ENCODE measurements around the gene RAB13.
A peak's percentile ranks its signal among the peaks of the same experiment; 100 is the strongest.
"Not testable (repeated sequence)": the region's sequence is repeated elsewhere in the genome, so short reads cannot be mapped to it uniquely, and the experiment has no call there.

RAB13 gene

DNA sequence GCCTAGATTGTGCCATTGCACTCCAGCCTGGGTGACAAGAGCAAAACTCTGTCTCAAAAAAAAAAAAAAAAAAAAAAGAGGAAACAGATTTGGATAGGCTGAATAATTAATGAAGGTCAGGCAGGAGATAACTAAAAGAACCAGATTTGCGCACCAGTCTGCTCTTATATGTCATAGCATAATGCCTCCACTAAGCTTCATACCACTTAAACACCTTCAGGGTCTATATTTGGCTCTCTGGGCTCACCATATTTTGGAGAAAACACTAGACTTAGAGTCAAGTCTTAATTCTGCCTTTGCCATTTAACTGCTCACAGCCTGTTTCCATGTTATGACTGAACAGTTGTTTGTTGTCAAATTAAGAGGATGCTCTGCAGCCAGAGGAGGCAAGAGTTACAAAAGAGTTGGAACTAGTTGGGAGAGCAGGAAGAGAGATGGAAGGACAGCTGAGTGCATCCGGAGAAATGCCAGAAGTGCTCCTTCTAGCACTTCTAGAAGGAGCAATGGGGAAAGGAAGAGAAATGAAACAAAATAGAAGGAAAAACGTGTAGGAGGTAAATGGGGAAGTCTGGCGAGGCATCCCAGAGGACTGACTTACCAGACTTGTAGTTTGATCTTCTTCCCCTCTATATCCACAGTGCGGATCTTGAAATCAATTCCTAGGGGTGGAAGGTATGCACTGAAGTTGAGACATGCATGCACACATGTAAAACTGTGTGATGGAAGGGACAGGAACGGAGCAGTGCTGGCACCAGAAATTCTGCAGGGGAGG is 1.8 kb downstream of the RAB13 start:
- no peaks in the 10 kb centered on the region for H3K27me3 Mint-ChIP-seq (ENCODE audit: low read depth, poor library complexity)
- TF ChIP-seq, protein P1, sequence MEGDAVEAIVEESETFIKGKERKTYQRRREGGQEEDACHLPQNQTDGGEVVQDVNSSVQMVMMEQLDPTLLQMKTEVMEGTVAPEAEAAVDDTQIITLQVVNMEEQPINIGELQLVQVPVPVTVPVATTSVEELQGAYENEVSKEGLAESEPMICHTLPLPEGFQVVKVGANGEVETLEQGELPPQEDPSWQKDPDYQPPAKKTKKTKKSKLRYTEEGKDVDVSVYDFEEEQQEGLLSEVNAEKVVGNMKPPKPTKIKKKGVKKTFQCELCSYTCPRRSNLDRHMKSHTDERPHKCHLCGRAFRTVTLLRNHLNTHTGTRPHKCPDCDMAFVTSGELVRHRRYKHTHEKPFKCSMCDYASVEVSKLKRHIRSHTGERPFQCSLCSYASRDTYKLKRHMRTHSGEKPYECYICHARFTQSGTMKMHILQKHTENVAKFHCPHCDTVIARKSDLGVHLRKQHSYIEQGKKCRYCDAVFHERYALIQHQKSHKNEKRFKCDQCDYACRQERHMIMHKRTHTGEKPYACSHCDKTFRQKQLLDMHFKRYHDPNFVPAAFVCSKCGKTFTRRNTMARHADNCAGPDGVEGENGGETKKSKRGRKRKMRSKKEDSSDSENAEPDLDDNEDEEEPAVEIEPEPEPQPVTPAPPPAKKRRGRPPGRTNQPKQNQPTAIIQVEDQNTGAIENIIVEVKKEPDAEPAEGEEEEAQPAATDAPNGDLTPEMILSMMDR (IDR thresholded peaks at IDR 0.05): no peak
- peaks cover 28% of the 10 kb centered on the region for H3K4me1 Mint-ChIP-seq
- H3K36me3 Mint-ChIP-seq (ENCODE audit: low read depth): peaks cover 34% of the 10 kb centered on the region
- peak overlapping the region; percentile 97 for H3K4me3 Mint-ChIP-seq
- DNase-seq: no peak
- H3K27ac Mint-ChIP-seq: no peak overlapping the region
- no peaks in the 10 kb centered on the region for H3K9me3 Mint-ChIP-seq

DNA sequence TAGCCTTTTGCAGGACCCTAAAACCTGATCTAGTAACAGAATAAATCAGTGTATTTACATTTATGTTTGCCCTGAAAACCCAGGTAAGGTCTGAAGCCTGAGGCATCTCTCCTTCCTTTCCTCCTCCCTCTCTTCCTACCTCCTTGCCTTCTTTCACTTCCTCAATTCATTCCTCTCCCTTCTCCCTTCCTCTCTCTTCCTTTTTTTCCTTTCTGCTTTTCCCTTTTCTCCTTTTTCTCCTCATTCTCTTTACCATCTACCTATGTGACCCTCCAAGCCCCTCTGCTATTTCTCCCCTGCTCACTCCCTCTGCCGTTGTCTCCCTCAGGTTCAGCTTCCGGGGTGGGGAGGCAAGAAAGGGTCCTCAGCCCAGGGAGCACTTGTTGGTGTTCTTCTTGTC is 4.4 kb downstream of the RAB13 start:
- not testable (repeated sequence) for H3K27me3 Mint-ChIP-seq (ENCODE audit: low read depth, poor library complexity); H3K27ac Mint-ChIP-seq; H3K4me3 Mint-ChIP-seq; H3K9me3 Mint-ChIP-seq; DNase-seq
- H3K36me3 Mint-ChIP-seq (ENCODE audit: low read depth): peaks cover 42% of the 10 kb centered on the region
- H3K4me1 Mint-ChIP-seq: peaks cover 41% of the 10 kb centered on the region

DNA sequence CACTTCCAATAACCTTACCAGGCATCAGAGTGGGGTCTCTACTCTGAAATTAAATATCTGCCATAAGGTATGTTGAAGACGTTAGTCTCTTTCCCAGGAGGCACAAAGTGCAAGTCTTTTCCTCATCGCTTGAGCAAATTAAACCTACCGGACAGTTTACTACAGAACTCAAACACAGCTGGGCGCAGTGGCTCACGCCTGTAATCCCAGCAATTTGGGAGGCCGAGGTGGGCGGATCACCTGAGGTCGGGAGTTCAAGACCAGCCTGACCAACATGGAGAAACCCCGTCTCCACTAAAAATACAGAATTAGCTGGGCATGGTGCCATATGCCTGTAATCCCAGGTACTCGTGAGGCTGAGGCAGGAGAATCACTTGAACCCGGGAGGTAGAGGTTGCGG is 7.0 kb downstream of the RAB13 start:
- H3K9me3 Mint-ChIP-seq; H3K27me3 Mint-ChIP-seq (ENCODE audit: low read depth, poor library complexity); H3K27ac Mint-ChIP-seq; DNase-seq: not testable (repeated sequence)
- peaks cover 58% of the 10 kb centered on the region for H3K36me3 Mint-ChIP-seq (ENCODE audit: low read depth)
- H3K4me3 Mint-ChIP-seq: peak overlapping the region; percentile 95
- H3K4me1 Mint-ChIP-seq: peaks cover 31% of the 10 kb centered on the region

DNA sequence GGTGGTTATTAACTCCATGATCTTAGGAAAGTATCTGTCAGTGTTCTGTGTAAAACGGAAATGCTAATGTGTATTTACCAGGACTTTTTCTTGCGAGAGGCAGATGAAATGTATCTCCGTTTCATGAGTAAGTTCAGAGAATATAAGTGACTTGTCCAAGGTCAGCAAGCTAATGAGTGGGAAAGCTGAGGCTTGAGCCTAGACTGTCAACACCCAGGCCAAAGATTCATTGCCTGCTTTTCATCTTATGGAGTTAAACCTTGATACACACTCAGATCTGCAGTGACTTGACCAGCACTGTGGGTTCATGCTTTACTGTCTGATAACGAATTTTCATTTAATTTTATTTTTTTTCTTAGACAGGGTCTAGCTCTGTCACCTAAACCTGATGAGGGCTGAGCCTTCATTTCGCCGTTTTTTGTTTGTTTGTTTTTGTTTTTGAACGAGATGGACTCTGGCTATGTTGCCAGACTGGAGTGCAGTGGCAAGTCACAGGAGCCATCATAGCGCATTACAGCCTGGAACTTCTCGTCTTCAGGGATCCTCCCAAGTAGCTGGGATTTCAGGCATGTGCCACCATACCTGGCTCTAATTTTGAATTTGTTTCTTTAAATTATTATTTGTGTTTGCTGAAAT is 7.7 kb downstream of the RAB13 start:
- Mint-ChIP-seq H3K36me3 (ENCODE audit: low read depth) (peaks cover 59% of the 10 kb centered on the region), H3K9me3 (no peaks in the 10 kb centered on the region), H3K4me1 (peaks cover 31% of the 10 kb centered on the region), H3K4me3 (peak overlapping the region; percentile 95), H3K27me3 (ENCODE audit: low read depth, poor library complexity) (peaks cover 3% of the 10 kb centered on the region), H3K27ac (no peak overlapping the region)
- DNase-seq: no peak
- TF ChIP-seq, protein P1 (IDR thresholded peaks at IDR 0.05): no peak

DNA sequence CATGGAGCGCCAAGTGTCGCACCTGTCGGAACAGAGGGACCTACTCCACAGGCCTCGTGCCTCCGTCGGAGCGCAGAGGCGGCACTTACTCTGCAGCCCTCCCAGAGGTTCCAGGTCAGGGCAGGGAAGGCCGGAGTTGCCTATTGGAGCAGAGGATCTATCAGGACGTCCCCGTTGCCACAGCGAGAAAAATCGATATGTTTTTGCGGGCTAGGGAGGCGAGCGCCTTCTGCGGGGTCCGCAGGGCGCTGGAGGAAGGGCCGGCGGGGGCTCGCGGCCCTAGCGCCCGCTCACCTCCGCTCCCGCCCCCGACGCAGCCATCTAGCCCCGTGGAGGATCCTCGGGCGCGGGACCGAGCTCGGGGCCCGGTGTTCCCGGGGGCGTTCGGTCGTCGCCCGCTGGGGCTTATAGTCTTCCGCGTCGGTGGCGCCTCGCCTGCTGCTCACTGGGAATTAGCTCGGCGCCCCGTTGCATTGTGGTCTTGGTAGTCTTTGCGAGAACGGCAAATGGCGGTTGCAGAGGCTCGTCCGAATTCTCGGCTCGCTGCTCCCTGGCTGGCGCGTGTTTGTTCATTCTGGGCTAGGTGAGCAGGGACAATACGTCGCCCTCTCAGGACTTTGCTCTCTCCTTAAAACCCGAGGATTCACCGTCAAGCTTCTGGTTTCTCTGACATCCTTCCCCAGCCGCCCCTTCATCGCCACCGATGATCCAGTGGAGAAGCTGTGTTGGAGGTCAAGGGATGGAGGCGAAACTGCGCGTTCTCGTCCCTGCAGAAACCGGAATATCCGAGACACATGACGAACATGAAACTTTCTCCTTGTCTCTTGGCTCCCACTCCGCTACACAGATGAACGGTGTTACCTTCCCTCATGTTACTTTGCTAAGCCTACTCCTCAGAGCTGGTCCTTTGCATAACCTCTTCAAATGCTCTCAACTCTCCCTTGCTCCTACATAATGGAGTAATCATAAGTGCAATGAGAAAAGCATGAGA is 8.6 kb downstream of the RAB13 start, which contains the start of gene JTB:
TSS of gene JTB (minus strand) at position 425 of the 991 bp plus-strand sequence. CDS start at position 3, 422 bp downstream.
- peaks cover 3% of the 10 kb centered on the region for H3K27me3 Mint-ChIP-seq (ENCODE audit: low read depth, poor library complexity)
- peak within 1 kb of the TSS; percentile 88 for H3K27ac Mint-ChIP-seq
- no peaks in the 10 kb centered on the region for H3K9me3 Mint-ChIP-seq
- peak within 1 kb of the TSS; percentile 95 for H3K4me3 Mint-ChIP-seq
- peak; percentile 85 for DNase-seq
- TF ChIP-seq, protein P1 (IDR thresholded peaks at IDR 0.05): no peak
- H3K36me3 Mint-ChIP-seq (ENCODE audit: low read depth): peaks cover 54% of the 10 kb centered on the region
- peaks cover 31% of the 10 kb centered on the region for H3K4me1 Mint-ChIP-seq

DNA sequence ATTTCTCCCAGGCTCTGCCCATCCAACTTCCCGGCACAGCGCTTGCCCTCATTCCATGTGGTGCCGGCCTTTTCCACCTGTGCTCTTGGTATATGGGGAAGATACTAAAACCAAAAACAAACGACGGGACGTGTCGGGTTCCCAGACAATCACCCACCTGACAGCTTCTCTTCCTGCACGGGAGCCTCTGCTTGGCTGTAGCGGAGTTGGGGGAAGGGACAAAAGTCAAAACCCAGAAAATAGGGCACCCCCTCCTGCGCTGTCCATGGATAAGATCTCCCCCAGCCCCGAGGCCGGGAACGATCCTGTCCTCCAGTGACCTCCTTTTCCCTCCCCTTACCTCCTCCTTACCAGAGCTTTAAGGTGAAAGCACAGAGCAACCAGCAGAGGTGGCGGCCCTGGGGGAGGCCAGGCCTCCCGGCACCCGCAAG is 9.3 kb downstream of the RAB13 start:
- Mint-ChIP-seq H3K27me3 (ENCODE audit: low read depth, poor library complexity) (peaks cover 3% of the 10 kb centered on the region), H3K27ac (peak overlapping the region; percentile 69), H3K4me3 (peak overlapping the region; percentile 95), H3K36me3 (ENCODE audit: low read depth) (peaks cover 47% of the 10 kb centered on the region), H3K9me3 (no peaks in the 10 kb centered on the region), H3K4me1 (peaks cover 31% of the 10 kb centered on the region)
- DNase-seq: no peak
- TF ChIP-seq, protein P1 (IDR thresholded peaks at IDR 0.05): no peak
